Fibroblast of skin of right quadriceps (primary cell): ENCODE results near the gene NCOA7.

Source experiments
- DNase-seq: peaks from one replicate; pipeline ENCODE4 v3.0.0-alpha.2; 2013

NCOA7 gene

DNA sequence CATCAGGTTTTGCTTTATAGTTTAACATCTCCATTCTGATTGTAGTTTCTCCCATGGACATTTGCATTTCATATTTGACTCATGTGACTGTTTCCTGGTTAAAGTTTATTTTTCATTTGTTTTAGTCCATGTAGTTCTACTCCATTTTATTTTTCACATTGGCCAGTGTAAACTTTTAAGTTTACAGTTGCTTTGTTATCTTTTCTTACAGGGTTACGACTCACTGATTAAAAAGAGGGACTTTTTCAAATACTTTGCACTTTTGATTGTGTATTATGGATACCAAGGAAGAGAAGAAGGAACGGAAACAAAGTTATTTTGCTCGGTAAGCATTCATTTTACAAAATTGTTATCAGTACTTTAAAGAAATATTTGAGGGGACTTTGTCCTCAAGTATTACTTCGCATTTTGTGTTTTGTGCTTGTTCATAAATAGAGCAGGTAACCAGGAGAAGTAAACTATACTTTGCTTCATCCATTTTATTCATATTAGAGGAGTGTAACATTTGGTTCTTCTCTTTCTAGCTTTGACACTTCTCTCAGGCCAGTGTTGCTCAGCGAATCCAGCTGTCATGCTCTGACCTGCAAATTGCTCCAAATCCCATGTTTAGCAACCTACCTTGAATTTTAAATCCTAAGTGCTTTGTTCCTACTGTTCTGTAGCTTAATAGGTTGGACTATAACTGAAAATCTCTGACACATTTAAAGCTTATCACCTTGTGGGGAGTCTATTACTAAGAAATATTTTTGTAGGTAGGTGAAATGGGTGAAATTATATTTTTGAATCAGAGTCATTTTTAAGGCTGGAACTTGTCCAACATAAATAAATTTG, 24.5 kb downstream of the NCOA7 start:
- DNase-seq: no peak

DNA sequence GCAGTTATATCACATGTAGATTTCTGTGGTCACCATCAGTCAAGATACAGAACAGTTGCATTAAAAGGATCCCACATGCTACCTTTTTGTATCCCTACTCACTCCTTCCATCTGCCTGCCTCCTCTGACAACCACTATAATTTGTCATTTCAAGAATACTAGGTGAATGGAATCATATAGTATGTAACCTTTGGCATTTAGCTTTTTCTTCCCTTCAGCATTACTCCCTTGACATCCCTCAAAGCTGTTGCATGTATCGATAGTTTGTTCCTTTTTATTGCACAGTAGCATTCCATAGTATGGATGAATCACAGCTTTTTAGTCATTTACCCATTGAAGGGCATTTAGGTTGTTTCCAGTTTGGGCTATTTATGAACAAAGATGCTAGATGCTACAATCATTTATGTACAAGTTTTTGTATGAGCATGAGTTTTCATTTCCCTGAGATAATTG, 26.1 kb downstream of the NCOA7 start:
- DNase-seq: peak; percentile 7

- peak; percentile 9 for DNase-seq
Measured at GRCh38 chr6:125818225-125818657, 27.5 kb downstream of the NCOA7 start.

DNA sequence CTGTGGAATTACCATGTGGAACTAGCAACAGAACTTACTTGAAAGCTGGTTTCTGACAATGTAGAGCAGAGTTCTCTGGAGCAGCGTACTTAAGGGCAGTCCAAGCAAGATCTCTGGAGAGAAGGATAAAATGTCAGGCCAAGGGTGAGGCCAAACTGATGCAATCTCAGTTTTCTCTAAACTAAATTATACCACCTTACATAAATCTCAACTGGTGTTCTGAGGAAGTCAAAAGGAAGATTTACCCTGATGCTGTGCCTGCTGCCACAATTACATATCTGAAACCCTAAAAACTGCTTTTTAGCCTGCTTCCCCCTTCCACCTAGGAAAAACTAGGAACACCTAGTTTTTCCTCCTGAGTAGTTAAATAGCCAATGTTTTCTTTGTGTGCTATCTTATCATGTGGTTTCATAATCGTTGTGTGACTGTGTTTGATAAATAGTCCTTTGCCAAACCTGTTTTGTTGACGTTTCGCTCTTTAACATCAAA, 28.1 kb downstream of the NCOA7 start:
- no peak for DNase-seq

DNA sequence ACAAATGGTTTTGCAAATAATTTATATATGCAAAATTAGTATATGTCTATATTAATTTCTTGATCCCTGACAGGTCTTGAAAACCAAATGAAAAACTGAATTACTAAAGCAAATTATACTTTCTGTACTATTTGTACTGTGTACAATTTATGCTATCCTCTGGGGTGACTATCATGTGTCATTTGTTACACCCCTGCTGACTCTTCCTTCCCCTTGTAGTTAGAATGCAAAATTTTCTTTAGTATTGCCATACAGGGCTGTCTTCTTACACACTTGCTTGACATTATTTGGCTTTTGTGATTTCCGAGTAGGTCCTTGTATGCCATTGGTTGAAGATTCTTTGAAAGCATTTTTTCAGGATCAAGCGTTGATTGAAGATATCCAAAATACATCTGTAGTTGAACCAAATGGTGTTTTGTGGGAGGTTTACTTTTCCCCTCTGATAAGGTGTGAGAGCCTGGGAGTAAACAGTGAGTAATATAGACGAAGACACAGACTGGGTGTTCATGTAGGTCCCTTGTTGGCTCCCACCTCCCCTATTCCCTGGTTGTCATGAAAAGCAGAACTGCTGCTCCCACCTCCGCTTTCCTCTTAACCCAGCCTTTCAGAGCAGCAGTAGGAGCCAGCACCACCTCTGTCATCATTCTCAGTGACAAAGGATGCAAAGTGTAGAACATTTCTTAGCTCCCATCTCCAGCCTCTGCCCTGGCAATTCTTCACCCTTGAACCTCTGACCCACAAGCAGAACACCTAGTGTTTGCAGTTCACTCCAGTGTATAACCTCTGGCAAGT, 29.0 kb downstream of the NCOA7 start:
- no peak for DNase-seq

DNA sequence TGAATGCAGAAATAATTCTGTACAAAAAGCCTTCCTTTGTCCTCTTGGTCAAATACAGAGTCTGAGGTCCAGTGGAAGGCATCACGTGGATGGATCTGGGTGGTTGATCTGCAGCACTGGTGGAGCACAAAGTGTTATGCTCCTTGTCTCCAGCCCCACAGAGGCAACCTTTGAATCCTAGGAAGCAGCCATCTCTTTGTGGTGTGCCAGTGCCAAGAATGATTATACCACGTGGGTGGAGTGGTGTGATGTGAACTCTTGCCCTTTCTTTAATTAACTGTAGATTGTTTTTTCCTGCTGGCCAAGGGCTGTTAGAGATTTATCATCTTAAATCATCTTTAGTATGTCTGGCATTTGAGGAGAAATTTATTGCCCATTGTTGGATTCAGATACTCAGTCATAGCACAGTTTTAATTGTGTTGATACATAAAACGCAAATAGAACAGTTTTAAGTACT, 31.1 kb downstream of the NCOA7 start:
- DNase-seq: no peak

DNA sequence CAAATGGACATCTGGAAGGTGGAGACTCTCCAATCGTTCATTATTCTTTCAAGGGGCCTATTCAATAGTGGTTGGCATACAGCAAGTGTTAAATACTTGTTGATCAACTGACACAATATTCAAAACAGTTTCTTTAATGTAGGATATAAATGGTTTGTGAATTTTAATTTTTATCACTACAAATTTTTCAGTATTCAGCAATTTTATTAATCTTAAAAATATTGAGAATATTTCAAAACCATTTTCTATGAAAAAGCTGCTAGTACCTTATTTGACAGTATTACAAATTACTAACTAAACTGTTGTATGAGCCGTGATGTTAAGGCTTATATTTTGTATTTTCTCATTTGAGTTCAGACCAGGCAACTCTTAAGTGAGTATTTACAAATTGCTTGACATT, 32.4 kb downstream of the NCOA7 start:
- no peak for DNase-seq

GRCh38 chr6:125824946-125825771, 34.4 kb downstream of the NCOA7 start:
- peak; percentile 55 for DNase-seq

DNA sequence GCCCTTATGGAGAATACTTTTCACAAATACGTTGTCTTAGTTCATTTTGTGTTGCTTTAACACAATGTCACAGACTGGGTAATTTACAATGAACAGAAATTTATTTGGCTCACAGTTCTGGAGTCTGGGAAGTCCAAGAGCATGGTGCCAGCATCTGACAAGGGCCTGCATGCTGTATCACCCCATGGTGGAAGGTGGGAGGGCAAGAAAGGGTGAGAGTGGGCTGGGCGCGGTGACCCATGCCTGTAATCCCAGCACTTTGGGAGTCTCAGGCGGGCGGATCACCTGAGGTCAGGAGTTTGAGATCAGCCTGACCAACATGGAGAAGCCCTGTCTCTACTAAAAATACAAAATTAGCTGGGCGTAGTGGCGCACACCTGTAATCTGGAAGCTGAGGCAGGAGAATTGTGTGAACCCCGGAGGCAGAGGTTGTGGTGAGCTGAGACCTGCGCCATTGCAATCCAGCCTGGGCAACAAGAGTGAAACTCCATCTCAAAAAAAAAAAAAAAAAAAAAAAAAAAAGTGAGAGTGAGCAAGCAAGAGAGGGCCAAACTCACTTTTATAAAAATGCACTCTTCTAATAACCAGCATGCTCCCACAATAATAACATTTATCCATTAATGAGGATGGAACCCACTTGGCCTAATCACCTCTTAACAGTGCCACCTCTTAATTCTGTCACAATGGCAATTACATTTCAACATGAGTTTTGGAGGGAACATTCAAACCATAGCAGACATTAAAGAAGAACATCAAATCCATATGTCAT, 36.1 kb downstream of the NCOA7 start:
- no peak for DNase-seq

GRCh38 chr6:125827788-125828320, 37.1 kb downstream of the NCOA7 start:
- no peak for DNase-seq

- no peak for DNase-seq
Measured at GRCh38 chr6:125828476-125829039, 37.8 kb downstream of the NCOA7 start.

DNA sequence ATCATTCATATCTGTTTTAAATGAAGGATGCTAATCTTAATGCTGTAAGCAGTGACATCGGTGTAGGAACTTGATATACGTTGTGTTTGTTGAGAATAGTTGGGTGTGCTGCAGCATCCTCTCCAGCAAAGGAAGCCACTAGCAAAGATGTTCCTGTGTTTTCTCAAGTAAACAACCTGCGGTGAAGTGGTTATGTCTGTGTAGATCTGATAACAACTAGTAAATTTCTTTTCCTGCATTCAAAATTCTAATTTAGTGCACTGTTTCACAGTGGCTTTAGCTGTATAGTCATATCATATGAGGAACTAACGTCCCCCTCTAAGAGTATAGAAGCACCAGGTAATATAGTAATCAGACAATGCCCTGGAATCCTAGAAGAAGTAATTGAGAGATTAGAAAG, 38.7 kb downstream of the NCOA7 start:
- DNase-seq: no peak

GRCh38 chr6:125831659-125832058, 40.9 kb downstream of the NCOA7 start:
- DNase-seq: no peak

- no peak for DNase-seq
Measured at GRCh38 chr6:125832391-125833117, 41.8 kb downstream of the NCOA7 start.

DNA sequence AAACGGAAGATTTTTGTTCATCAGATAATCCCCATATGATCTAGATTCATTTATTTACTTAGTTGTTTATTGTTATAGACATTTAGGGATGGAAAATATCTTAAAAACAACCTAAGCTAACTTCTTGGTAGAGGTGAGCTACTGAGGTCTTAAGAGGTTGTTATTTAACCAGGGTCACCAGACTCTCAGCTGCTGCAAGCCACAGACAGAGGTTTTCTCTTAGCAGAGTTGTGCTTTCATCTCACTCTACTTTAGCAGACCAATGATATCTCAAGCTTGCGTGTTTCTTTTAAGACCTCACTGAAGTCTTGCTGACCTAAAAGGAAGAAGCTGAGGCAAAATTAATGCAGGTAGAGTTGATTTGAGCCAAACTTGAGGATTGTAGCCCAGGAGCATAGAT, 43.6 kb downstream of the NCOA7 start:
- no peak for DNase-seq

DNA sequence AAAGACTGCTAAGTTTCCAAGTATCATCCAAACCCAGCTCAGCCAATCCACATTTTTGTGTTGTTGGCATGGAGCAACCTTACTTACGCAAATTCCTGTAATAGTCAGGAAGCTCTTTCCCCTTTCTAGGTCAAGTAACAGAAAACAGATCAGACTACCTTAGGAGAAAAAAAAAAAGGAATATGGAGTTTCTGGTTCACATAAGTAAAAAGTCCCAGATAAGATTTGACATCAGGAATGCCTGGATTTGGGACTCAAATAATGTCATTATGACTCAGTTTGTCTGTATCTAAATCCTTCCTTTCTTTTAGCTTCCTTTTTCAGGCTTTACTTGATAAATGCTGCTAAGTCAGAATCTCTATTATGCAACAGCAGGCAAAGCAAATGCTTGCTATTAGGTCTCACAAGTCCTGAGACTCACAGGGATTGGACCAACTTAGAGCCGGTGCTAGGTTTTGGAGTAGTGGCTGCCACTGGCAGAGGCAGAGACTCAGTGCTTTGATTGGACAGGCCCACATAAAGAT, 44.5 kb downstream of the NCOA7 start:
- peak; percentile 38 for DNase-seq

DNA sequence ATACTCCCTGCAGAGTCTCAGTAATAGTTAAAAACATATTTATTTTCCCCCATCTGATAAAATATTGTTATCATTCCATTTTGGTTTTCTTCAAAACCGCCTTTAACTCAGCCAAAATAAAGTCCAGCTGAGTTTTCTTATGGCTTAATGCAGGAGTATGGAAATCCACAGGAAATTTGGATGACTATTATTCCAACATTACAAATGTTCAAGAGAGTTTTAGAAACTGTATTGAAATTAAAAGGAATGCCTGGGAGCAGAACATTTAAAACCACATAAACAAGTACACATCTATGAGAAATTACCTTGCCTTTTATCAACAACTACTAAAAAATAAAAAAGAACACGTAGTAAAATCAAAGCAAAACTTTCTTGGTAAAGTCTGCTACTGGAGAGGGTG, 45.7 kb downstream of the NCOA7 start:
- DNase-seq: no peak

- no peak for DNase-seq
Measured at GRCh38 chr6:125839471-125839870, 48.7 kb downstream of the NCOA7 start.

GRCh38 chr6:125839879-125840278, 49.1 kb downstream of the NCOA7 start:
- DNase-seq: no peak

GRCh38 chr6:125841356-125842090, 50.8 kb downstream of the NCOA7 start:
- DNase-seq: no peak
